ENCODE results near the gene NUDT7. TPM values are rescaled to one million over a fixed set of nuclear protein-coding genes. Genes with fewer than 3 reads are reported as not detected.

Gene NUDT7
- total RNA-seq, 1 donor from 2014 or later, result 4.4 TPM

DNA sequence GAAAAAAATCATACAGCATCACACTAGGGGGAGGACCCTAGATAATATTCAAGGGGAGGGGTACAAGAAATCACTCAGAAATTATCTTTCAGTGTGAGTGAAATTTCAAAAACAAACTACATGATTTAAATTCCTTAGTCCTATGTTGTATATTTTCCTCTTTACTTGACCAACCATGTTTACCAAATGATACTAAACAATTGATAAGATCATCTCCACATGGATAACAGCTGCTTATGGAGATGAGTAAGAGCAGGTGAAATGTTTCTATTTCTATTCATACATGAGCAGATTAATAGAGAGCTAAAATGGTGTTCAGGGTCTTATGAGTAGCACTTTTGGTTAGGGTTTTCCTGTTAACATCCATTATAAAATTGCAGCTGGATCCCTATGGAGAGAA is 58.8 kb downstream of the NUDT7 start:
- DNase-seq, result no peak

DNA sequence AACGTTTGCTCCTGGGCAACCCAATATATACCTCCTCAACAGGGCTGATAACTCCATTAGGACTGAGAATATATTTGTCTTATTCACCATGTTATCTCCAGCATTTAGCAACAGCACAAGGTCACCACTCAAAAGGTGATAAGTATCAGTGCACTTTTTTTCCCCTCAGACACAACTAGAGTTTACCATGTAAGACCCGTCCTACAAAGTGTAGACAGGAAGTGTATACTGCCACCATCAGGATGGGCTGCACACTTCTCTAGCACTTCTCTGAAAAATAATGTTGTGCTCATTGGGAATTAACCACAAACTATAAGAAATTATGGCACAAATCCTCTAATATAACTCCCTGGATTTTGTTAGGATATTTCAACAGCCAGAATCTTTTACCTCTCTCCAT is 60.4 kb downstream of the NUDT7 start:
- DNase-seq, result no peak

DNA sequence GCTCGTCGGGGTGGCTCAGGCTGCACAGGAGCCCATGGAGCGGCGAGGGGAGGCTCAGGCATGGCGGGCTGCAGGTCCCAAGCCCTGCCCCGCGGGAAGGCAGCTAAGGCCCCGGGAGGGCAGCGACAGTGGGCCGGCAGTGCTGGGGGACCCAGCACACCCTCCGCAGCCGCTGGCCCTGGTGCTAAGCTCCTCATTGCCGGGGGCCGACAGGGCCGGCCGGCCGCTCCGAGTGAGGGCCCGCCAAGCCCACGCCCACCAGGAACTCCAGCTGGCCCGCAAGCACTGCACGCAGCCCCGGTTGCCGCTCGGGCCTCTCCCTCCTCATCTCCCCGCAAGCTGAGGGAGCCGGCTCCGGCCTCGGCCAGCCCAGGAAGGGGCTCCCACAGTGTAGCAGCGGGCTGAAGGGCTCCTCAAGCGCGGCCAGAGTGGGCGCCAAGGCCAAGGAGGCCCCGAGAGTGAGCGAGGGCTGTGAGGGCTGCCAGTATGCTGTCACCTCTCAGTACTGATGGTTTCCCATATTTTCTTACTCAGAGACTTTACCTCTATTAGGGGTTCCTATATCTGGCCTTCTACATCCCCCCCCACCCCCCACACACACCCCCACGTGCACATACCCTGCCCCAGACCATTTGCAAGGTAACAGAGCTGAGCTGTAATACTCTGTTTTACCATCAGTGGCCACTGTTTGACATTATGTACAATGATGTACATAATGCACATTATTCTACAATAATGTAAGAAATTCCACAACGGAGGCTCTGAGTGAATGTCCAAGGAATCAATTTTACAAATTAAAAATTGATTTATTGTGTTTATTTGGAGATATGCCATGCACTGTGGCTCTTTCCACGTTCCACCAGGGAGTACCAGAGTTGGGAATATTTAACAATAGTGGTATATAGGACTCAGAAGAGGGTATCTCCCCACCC is 62.4 kb downstream of the NUDT7 start:
- no peak for DNase-seq

- DNase-seq, result no peak
Measured at GRCh38 chr16:77785373-77785764, 63.1 kb downstream of the NUDT7 start.

- DNase-seq, result no peak
Measured at GRCh38 chr16:77786186-77786847, 64.0 kb downstream of the NUDT7 start.

DNA sequence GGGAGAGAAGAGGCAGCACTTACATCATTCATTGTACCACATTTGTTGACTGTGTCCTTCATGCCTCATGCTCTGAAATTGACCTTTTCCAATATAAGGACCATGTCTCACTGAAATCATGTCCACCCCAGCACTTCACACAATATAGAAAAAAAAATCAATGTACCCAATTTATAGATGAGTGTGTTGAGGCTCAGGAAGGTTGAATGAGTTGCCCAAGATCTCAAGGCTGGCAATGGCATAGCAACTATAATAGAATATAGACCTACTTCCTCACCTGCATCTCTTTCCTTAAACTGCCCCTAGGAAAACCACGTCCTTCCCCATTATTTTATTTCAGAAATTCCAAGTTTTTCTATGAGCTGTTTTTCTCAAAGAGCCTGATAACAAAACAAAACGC is 65.1 kb downstream of the NUDT7 start:
- DNase-seq, result no peak

- DNase-seq, result peak; percentile 39
Measured at GRCh38 chr16:77788181-77789084, 66.1 kb downstream of the NUDT7 start, which contains the start of gene VAT1L. VAT1L (plus strand) TSS chr16:77788564; CDS start chr16:77788683, 119 bp downstream.

DNA sequence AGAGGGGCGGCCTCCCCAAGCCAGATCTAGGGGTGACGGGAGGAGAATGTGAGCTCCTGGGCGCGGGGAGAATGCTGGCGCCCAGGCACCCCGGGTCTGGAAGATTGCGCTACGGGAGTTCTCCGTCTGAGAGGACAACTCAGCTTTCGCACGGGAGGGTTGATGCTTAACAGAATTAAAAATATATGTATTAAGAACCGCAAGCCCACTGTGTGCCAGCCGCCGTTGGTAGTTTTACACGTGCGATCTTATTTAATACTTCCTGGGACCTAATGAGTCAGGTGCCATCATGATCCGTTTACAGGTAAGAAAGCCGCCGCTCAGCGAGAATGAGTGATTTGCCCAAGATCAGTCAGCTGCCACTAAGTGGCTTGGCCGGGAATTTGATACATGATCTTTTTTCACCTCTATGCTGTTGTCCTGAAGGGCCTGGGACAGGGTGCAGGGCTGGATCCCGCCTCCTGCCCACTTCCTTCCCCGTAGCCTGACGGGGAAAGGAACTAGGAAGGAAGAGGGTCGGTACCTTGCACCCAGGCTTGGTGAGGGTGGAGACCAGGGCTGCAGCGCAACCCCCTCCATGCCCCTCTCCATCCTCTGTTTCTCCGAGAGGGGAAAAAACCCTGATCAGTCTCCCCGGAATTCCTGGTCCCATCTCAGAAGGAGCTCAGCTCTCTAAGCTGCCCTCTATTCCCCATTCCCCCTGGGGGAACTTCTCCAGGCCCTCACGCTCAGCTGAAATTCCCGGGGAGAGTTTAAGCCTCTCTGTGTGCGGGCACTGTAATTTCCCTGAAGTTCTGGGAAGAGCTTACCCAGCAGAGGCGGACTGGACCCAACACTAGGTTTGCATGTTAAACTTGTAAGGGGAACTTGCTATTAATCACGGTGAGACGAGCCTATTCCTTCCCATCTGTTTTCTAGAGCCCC is 67.0 kb downstream of the NUDT7 start:
- DNase-seq, result no peak

- no peak for DNase-seq
Measured at GRCh38 chr16:77790009-77790372, 67.7 kb downstream of the NUDT7 start.

DNA sequence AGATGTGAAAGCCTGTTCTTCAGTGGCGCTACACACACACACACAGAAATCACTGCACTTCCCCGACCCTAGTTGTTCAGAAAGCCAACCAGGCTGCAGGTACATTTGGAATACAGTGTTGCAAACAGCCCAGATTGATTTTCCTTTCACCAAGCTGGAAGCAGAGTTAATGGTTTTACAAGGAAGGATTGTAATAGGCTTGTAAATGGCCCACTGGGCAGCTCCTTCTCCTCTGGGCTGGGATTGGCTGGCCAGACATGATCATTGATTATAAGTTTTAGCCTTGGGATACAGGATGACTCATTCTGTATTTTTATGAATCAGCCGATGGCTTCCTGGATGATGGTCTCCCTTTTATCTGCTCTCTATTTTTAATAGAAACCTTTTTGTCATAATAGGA is 68.6 kb downstream of the NUDT7 start:
- no peak for DNase-seq

Other genes starting within 250 kb of the NUDT7 start
- 2.3 TPM for gene VAT1L, start 66.0 kb downstream of the NUDT7 start, total RNA-seq